Stimulated activated CD8-positive, alpha-beta memory T cell treated with anti-CD3 and anti-CD28 coated beads, Interleukin-12 subunit alpha, Interleukin-12 subunit beta, amount 100 ng/mL, for 24 hours (primary cell): ENCODE results near the gene SAMMSON.

Experiments used
- DNase-seq: peaks from one replicate; pipeline ENCODE4 v3.0.0-alpha.2; 2020; ENCODE audit errors: extremely low read depth

The SAMMSON gene

GRCh38 chr3:69999140-70000027 lies at the start of gene SAMMSON:
Gene SAMMSON (plus strand): TSS chr3:69999733.
- no peak for DNase-seq

- no peak for DNase-seq
These were observed 47.9 kb upstream of the SAMMSON start for GRCh38 chr3:69951616-69952015.

GRCh38 chr3:69959581-69959980 lies 40.0 kb upstream of the SAMMSON start:
- no peak for DNase-seq

- no peak for DNase-seq
These were observed 37.7 kb upstream of the SAMMSON start for GRCh38 chr3:69961706-69962439.

- no peak for DNase-seq
These were observed 35.9 kb upstream of the SAMMSON start for GRCh38 chr3:69963643-69964042.

- DNase-seq, result no peak
These were observed 32.4 kb upstream of the SAMMSON start for GRCh38 chr3:69967156-69967555.

- no peak for DNase-seq
These were observed 28.7 kb upstream of the SAMMSON start for GRCh38 chr3:69970827-69971226.

GRCh38 chr3:69972672-69973071 lies 26.9 kb upstream of the SAMMSON start:
- DNase-seq, result no peak

GRCh38 chr3:69976021-69976420 lies 23.5 kb upstream of the SAMMSON start:
- DNase-seq, result no peak

GRCh38 chr3:69983546-69984265 lies 15.8 kb upstream of the SAMMSON start:
- no peak for DNase-seq

GRCh38 chr3:69985266-69985665 lies 14.3 kb upstream of the SAMMSON start:
- DNase-seq, result no peak

- no peak for DNase-seq
These were observed 13.1 kb upstream of the SAMMSON start for GRCh38 chr3:69986419-69986818.

- DNase-seq, result no peak
These were observed 11.7 kb upstream of the SAMMSON start for GRCh38 chr3:69987833-69988232.

- no peak for DNase-seq
These were observed 5.8 kb upstream of the SAMMSON start for GRCh38 chr3:69993757-69994156.

GRCh38 chr3:69994919-69995318 lies 4.6 kb upstream of the SAMMSON start:
- DNase-seq, result no peak

GRCh38 chr3:69997631-69998307 lies 1.8 kb upstream of the SAMMSON start:
- no peak for DNase-seq

- no peak for DNase-seq
These were observed 784 bp upstream of the SAMMSON start for GRCh38 chr3:69998759-69999139.

GRCh38 chr3:70000028-70000410 lies 486 bp downstream of the SAMMSON start:
- no peak for DNase-seq

- DNase-seq, result no peak
These were observed 1.1 kb downstream of the SAMMSON start for GRCh38 chr3:70000563-70001081.

- no peak for DNase-seq
These were observed 3.6 kb downstream of the SAMMSON start for GRCh38 chr3:70003119-70003518.

- DNase-seq, result no peak
These were observed 6.6 kb downstream of the SAMMSON start for GRCh38 chr3:70006089-70006488.

- no peak for DNase-seq
These were observed 10.8 kb downstream of the SAMMSON start for GRCh38 chr3:70010346-70010745.
